Endothelial cell of umbilical vein (primary cell): Measurements from ENCODE around the gene ADGRD1. TPM values are rescaled to one million over a fixed set of nuclear protein-coding genes. Genes with fewer than 3 reads are reported as not detected.

ENCODE experiments used
- BruUV-seq: library from RNA; stranded (reverse); fragments of 400-500 nt; replicated peaks from 2 replicates; lab custom pipeline; 2021; lab: Mats Ljungman, UMichigan
- CTCF ChIA-PET: fragments of 300-600, 350-600 bp; sonication (Branson Sonifier 250); formaldehyde crosslinking; loops from one replicate; lab custom pipeline; 2021; ENCODE audit warnings: antibody characterized with exemption, inconsistent platforms; lab: Charles Lee
- POLR2A ChIA-PET: fragments of 300-600, 350-600 bp; sonication (Branson Sonifier 250); formaldehyde crosslinking; loops from one replicate; lab custom pipeline; 2021; ENCODE audit warnings: antibody characterized with exemption, inconsistent platforms; lab: Charles Lee
- DNase-seq: peaks from one replicate; pipeline ENCODE4 v3.0.0-alpha.2; 2011; ENCODE audit warnings: low read depth, low spot score
- FAIRE-seq: peaks from 2 replicates; lab custom pipeline; 2011; peaks lifted over from hg19 to GRCh38; lab: Jason Lieb, UNC
- H2AFZ ChIP-seq: 2 replicates; pipeline ENCODE4 v1.6.0; 2012; ENCODE audit warnings: low read depth, low read length, control low read depth, inconsistent platforms
- H3K27ac ChIP-seq: 2 replicates; pipeline ENCODE4 v1.5.1; 2011; ENCODE audit warnings: low read depth, mild to moderate bottlenecking, control low read depth, low read length, moderate library complexity; ENCODE audit not compliant: insufficient read depth
- H3K27me3 ChIP-seq, 2 experiments: 2 replicates each; pipeline versions ENCODE4 v1.6.0 to v1.6.1; 2011; ENCODE audit warnings: low read length in 2 of 2, mixed read lengths in 1 of 2; ENCODE audit not compliant: control insufficient read depth in 2 of 2, insufficient read depth in 2 of 2
- H3K36me3 ChIP-seq, 2 experiments: 2 replicates in 1 of 2; 3 replicates in 1 of 2; pipeline ENCODE4 v1.5.1; 2011; ENCODE audit warnings: low read length in 2 of 2, mild to moderate bottlenecking in 1 of 2, moderate library complexity in 1 of 2; ENCODE audit not compliant: control insufficient read depth in 2 of 2, insufficient read depth in 2 of 2; ENCODE audit errors: extremely low read depth in 1 of 2
- H3K4me1 ChIP-seq: 3 replicates; pipeline ENCODE4 v1.5.1; 2011; ENCODE audit warnings: mild to moderate bottlenecking, low read length; ENCODE audit not compliant: control insufficient read depth, insufficient read depth; ENCODE audit errors: extremely low read depth
- H3K4me2 ChIP-seq: 2 replicates; pipeline ENCODE4 v1.6.1; 2011; ENCODE audit warnings: low read length, control low read depth, mixed read lengths; ENCODE audit not compliant: insufficient read depth
- H3K4me3 ChIP-seq, 3 experiments: fragments of 200-600 bp in 1 of 3; sonication (generic), shearing (Covaris generic) in 1 of 3; replicated peaks in 1 of 3; 2 replicates each; pipeline ENCODE4 v1.5.1; 2011 to 2016; ENCODE audit warnings: control low read depth in 3 of 3, low read length in 3 of 3, mild to moderate bottlenecking in 2 of 3, inconsistent platforms in 1 of 3, low read depth in 1 of 3, moderate library complexity in 1 of 3; ENCODE audit not compliant: insufficient read depth in 1 of 3
- H3K79me2 ChIP-seq: 2 replicates; pipeline ENCODE4 v1.6.0; 2012; ENCODE audit warnings: low read length, inconsistent platforms; ENCODE audit not compliant: control insufficient read depth, insufficient read depth
- H3K9ac ChIP-seq: replicated peaks from 2 replicates; pipeline ENCODE3; 2011; ENCODE audit warnings: low read length, control low read depth; ENCODE audit not compliant: insufficient read depth; ENCODE audit errors: extremely low read depth
- H3K9me1 ChIP-seq: replicated peaks from 3 replicates; pipeline ENCODE4 v1.6.0; 2011; ENCODE audit warnings: mild to moderate bottlenecking, low read length; ENCODE audit not compliant: control insufficient read depth, insufficient read depth; ENCODE audit errors: extremely low read depth
- H3K9me3 ChIP-seq: replicated peaks from 2 replicates; pipeline ENCODE4 v1.5.1; 2012; ENCODE audit warnings: low read length, inconsistent platforms; ENCODE audit not compliant: control insufficient read depth, insufficient read depth
- H4K20me1 ChIP-seq: replicated peaks from 2 replicates; pipeline ENCODE3; 2011; ENCODE audit warnings: mild to moderate bottlenecking, low read length; ENCODE audit not compliant: control insufficient read depth, insufficient read depth; ENCODE audit errors: extremely low read depth
- CTCF ChIP-seq, 2 donors: IDR thresholded peaks; 1 replicate in 1 of 2; 2 replicates in 1 of 2; pipeline ENCODE4 v1.5.1; 2011; ENCODE audit warnings: low read length in 2 of 2, mild to moderate bottlenecking in 2 of 2, moderate library complexity in 2 of 2, control low read depth in 1 of 2, inconsistent platforms in 1 of 2, low read depth in 1 of 2; ENCODE audit not compliant: insufficient read depth in 1 of 2; ENCODE audit errors: extremely low read depth in 1 of 2
- EZH2 ChIP-seq: IDR thresholded peaks from 2 replicates; pipeline ENCODE4 v1.6.1; 2012; ENCODE audit warnings: borderline replicate concordance, low read depth, mild to moderate bottlenecking, moderate library complexity, low read length, inconsistent platforms; ENCODE audit not compliant: severe bottlenecking
- FOS ChIP-seq: IDR thresholded peaks from 2 replicates; pipeline ENCODE4 v1.6.1; 2011; ENCODE audit warnings: mild to moderate bottlenecking, low read length, moderate library complexity, borderline replicate concordance; ENCODE audit not compliant: insufficient read depth
- GATA2 ChIP-seq: IDR thresholded peaks from 2 replicates; pipeline ENCODE4 v1.7.0; 2011; ENCODE audit warnings: low read depth, mild to moderate bottlenecking, moderate library complexity, mixed read lengths, low read length; ENCODE audit not compliant: insufficient read length, insufficient read depth
- JUN ChIP-seq: IDR thresholded peaks from 2 replicates; pipeline ENCODE4 v1.6.1; 2011; ENCODE audit warnings: borderline replicate concordance, low read depth; ENCODE audit not compliant: insufficient read length, insufficient read depth
- MAX ChIP-seq: IDR thresholded peaks from 2 replicates; pipeline ENCODE4 v1.6.1; 2011; ENCODE audit not compliant: insufficient read depth, insufficient read length
- MYC ChIP-seq: IDR thresholded peaks from one replicate; pipeline ENCODE4 v1.6.1; 2011; ENCODE audit warnings: mild to moderate bottlenecking, low read depth, low read length
- POLR2A ChIP-seq: IDR thresholded peaks from 2 replicates; pipeline ENCODE4 v1.6.1; 2012; ENCODE audit warnings: low read depth, mild to moderate bottlenecking, control low read depth, low read length
- POLR2AphosphoS5 ChIP-seq: IDR thresholded peaks from 2 replicates; pipeline ENCODE4 v1.6.1; 2012; ENCODE audit warnings: low read depth, mild to moderate bottlenecking, control low read depth, low read length, moderate library complexity; ENCODE audit not compliant: insufficient read depth
- dilution Hi-C: fragments of 300-500 bp; cut with MboI; formaldehyde crosslinking; loops from one replicate; pipeline ENCODE4 v1.15.0; 2019; ENCODE audit warnings: low sequenced_read_pairs; ENCODE audit not compliant: extremely low pct_ligation_motif_present
- intact Hi-C: fragments of 100-400 bp; cut with micrococcal nuclease; formaldehyde crosslinking; loops from one replicate; pipeline ENCODE4 v1.10.0; 2022
- polyA plus RNA-seq, 4 experiments: library from polyadenylated mRNA; depleted of rRNA in 3 of 4; stranded (reverse) in 3 of 4; unstranded in 1 of 4; fragments of >200 nt; gene quantifications; 2 replicates each; pipeline versions ENCODE4 v1.2.1 to v1.2.3, GENCODE V29; 2011 to 2012; ENCODE audit warnings: missing spikeins in 1 of 4
- total RNA-seq: library from RNA; stranded (reverse); gene quantifications from 2 replicates; pipeline ENCODE4 v1.2.3, GENCODE V29; 2021

ADGRD1 gene
- total and polyA plus RNA-seq, 2 donors (not counting 3 experiments of a cell fraction or from before 2014, with no cell fraction given) = 0.07 TPM; not detected in 1

- CTCF ChIA-PET = no interaction called here
- Histone ChIP-seq H3K4me2 (no peak overlapping the region), H3K27me3 (no peaks in the 10 kb centered on the region), H3K4me1 (no peaks in the 10 kb centered on the region), H2AFZ (no peak overlapping the region), H3K79me2 (no peaks in the 10 kb centered on the region), H3K36me3 (no peaks in the 10 kb centered on the region), H3K9me3 (no peaks in the 10 kb centered on the region), H4K20me1 (no peaks in the 10 kb centered on the region), H3K9me1 (no peaks in the 10 kb centered on the region), H3K9ac (no peak overlapping the region), H3K27ac (no peak overlapping the region), H3K4me3 (no peak overlapping the region)
- no peak for TF ChIP-seq MYC
- TF ChIP-seq GATA2 = no peak
- TF ChIP-seq JUN = no peak
- TF ChIP-seq CTCF (IDR thresholded peaks at IDR 0.05; ENCODE audit: extremely low read depth in 1 of 2, insufficient read depth in 1 of 2, low read depth in 1 of 2, low read length in 2 of 2) = no peak
- no peak for TF ChIP-seq POLR2AphosphoS5
- no peak for TF ChIP-seq POLR2A
- TF ChIP-seq EZH2 = no peak
- TF ChIP-seq FOS = no peak
- TF ChIP-seq MAX = no peak
- intact Hi-C loops = loop anchor here (5.0 kb wide), 1 partner anchor 274 kb away; no protein-coding TSS in a partner anchor
- no peak for FAIRE-seq
- POLR2A ChIA-PET = no interaction called here
- no TSS peak for BruUV-seq
- dilution Hi-C loops = no loop called here
- DNase-seq = no peak
Observed at GRCh38 chr12:131176266-131176665, 222.6 kb downstream of the ADGRD1 start.
